ENCODE results near the gene MAPK14.

MAPK14 gene

DNA sequence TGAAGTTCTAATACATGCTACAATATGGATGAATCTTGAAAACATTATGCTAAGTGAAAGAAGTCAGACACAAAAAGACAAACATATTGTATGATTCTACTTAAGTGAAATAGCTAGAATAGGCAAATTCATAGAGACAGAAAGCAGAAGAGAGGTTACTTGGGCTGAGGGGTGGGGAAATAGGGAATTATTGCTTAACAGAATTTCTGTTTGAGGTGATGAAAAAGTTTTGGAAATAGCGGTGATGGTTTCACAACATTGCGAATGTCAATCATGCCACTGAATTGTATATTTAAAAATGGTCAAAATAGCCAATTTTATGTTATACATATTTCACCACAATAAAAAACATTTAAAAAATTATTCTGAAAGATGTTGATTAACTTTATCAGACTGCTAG is 9.3 kb upstream of the MAPK14 start:
- DNase-seq (ENCODE audit: low read depth) = no peak
- no peak overlapping the region for H3K4me3 ChIP-seq (ENCODE audit: low read length)
- TF ChIP-seq CTCF (conservative IDR thresholded peaks at IDR 0.05; ENCODE audit: low read length) = no peak

- TF ChIP-seq CTCF (conservative IDR thresholded peaks at IDR 0.05; ENCODE audit: low read length) = no peak
- DNase-seq (ENCODE audit: low read depth) = no peak
- no peak overlapping the region for H3K4me3 ChIP-seq (ENCODE audit: low read length)
Measured at GRCh38 chr6:36019167-36019566, 8.4 kb upstream of the MAPK14 start.

- no peak for TF ChIP-seq CTCF (conservative IDR thresholded peaks at IDR 0.05; ENCODE audit: low read length)
- no peak for DNase-seq (ENCODE audit: low read depth)
Measured at GRCh38 chr6:36020154-36020553, 7.5 kb upstream of the MAPK14 start.

GRCh38 chr6:36023996-36024795 is 3.4 kb upstream of the MAPK14 start, which contains the start of gene SLC26A8:
Gene SLC26A8 (minus strand): TSS chr6:36024641. CDS start chr6:36019707, 4,934 bp downstream.
- no peak within 1 kb of the TSS for H3K4me3 ChIP-seq (ENCODE audit: low read length)
- DNase-seq (ENCODE audit: low read depth) = no peak
- no peak for TF ChIP-seq CTCF (conservative IDR thresholded peaks at IDR 0.05; ENCODE audit: low read length)

More at GRCh38 chr6:36020154-36020553, 7.5 kb upstream of the MAPK14 start:
- H3K4me3 ChIP-seq (ENCODE audit: low read length) = no peak overlapping the region

DNA sequence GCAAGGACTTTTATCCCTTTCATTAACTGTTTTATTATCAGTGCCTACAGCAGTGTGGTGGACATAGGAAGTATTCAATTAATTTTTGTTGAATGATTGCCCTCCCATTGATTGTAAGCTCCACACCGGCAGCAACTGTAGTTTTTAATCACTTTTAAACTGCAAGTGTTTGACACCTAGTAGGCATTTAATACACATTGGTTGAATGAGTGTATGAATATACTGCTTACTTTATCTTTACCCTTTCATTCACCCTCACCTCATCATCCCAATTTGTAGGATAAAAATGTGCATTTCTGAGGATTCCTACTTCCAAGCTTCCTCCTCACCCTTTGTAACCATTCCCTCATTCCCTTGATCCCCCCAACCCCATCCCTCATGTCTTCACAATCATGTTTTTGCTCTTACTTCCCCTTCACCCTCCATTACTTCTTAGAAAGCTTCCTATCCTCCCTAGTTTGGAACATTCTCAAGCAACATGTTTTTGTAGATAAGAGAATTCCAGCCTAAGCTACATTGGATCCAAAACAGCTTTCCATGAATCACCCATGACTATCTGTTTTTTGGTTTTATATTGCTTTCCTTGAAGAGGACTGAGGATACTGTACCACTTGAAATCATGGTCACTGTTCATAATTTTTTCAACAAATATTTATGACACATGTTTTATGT is 2.2 kb upstream of the MAPK14 start:
- no peak for TF ChIP-seq CTCF (conservative IDR thresholded peaks at IDR 0.05; ENCODE audit: low read length)
- DNase-seq (ENCODE audit: low read depth) = peak; percentile 24
- H3K4me3 ChIP-seq (ENCODE audit: low read length) = no peak overlapping the region

- peak; percentile 31 for DNase-seq (ENCODE audit: low read depth)
- no peak for TF ChIP-seq CTCF (conservative IDR thresholded peaks at IDR 0.05; ENCODE audit: low read length)
- H3K4me3 ChIP-seq (ENCODE audit: low read length) = no peak overlapping the region
Measured at GRCh38 chr6:36025932-36026327, 1.7 kb upstream of the MAPK14 start.
